Skeletal muscle satellite cell (primary cell): Measurements from ENCODE around the gene CD300LB.

Source experiments
- H3K27me3 ChIP-seq: 2 replicates; pipeline ENCODE4 v1.7.0; 2013; ENCODE audit warnings: low read length; ENCODE audit not compliant: control insufficient read depth, insufficient read depth
- H3K36me3 ChIP-seq: 2 replicates; pipeline ENCODE4 v1.7.0; 2013; ENCODE audit warnings: mild to moderate bottlenecking, control low read depth, low read length; ENCODE audit not compliant: insufficient read depth
- H3K4me1 ChIP-seq: 2 replicates; pipeline ENCODE4 v1.7.0; 2013; ENCODE audit warnings: low read length; ENCODE audit not compliant: control insufficient read depth, insufficient read depth
- H3K4me2 ChIP-seq: 2 replicates; pipeline ENCODE4 v1.7.0; 2013; ENCODE audit warnings: mild to moderate bottlenecking, low read length
- H3K4me3 ChIP-seq: 2 replicates; pipeline ENCODE4 v1.7.0; 2013; ENCODE audit warnings: low read length
- H3K9ac ChIP-seq: 2 replicates; pipeline ENCODE4 v1.7.0; 2013; ENCODE audit warnings: mild to moderate bottlenecking, low read depth, low read length, moderate library complexity
- H3K9me3 ChIP-seq: replicated peaks from 2 replicates; pipeline ENCODE4 v1.7.0; 2013; ENCODE audit warnings: mild to moderate bottlenecking, control low read depth, low read length

Gene CD300LB

DNA sequence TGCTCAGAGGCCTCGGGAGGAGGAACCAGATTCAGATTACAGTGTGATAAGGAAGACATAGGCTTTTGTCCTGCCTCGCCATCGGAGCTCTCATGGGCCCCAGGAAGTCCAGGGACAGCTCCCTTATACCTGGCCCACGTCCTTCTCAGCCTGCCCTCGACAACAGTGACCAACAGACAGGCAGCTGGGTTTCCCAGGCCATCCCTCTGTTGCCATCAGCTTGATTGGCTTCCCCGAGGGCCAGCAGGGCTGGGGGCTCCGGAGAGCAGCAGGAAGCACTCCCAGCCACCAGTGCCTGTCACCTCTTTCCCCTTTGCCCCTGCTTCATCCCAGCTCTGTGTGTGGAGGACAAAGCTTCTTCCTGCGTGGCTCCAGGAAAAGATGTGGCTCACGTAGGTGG lies 47.2 kb downstream of the CD300LB start:
- Histone ChIP-seq H3K4me1 (no peaks in the 10 kb centered on the region), H3K9me3 (no peaks in the 10 kb centered on the region), H3K36me3 (no peaks in the 10 kb centered on the region), H3K9ac (no peak overlapping the region), H3K27me3 (no peaks in the 10 kb centered on the region), H3K4me2 (no peak overlapping the region), H3K4me3 (no peak overlapping the region)

DNA sequence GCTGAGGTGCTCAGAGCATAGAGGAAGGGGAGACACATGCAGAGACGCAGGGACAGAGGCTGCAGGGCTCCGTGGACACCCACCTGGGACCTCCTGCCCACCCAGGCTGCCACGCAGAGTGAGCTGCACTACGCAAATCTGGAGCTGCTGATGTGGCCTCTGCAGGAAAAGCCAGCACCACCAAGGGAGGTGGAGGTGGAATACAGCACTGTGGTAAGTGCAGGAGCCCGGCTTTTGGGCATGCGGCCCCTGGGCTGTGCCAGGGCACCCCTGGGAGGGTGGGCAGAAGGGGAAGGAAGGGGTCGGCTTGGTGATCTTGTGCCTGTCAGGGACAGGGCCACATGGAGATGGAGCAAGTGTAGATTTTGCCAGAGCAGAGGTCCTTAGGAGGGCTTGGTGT lies 49.7 kb downstream of the CD300LB start:
- H3K9ac ChIP-seq: no peak overlapping the region
- no peak overlapping the region for H3K4me2 ChIP-seq
- no peaks in the 10 kb centered on the region for H3K9me3 ChIP-seq
- no peaks in the 10 kb centered on the region for H3K27me3 ChIP-seq
- no peaks in the 10 kb centered on the region for H3K36me3 ChIP-seq
- H3K4me1 ChIP-seq: no peaks in the 10 kb centered on the region
- no peak overlapping the region for H3K4me3 ChIP-seq

DNA sequence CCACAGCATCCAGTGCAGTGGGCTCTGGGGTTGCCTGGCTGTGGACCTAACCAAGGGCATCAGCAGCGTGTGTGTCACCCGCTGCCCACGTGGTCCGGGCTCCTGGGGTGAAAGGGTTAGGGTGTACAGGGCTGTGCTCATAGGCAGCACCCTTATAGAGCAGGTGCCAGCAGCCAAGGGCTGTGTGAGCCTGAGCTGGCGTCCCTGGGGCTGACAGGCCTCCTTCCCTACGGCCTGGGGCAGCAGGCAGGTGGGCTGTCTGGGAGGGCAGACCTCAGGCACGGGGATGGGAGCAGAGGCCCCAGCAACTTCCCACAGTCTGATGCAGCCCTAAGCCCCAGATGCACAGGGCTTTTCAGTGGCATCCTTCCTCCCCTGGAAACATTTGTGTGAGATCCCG lies 51.0 kb downstream of the CD300LB start:
- Histone ChIP-seq H3K9ac (no peak overlapping the region), H3K4me3 (no peak overlapping the region), H3K9me3 (no peaks in the 10 kb centered on the region), H3K27me3 (no peaks in the 10 kb centered on the region), H3K4me2 (no peak overlapping the region), H3K4me1 (no peaks in the 10 kb centered on the region), H3K36me3 (no peaks in the 10 kb centered on the region)

DNA sequence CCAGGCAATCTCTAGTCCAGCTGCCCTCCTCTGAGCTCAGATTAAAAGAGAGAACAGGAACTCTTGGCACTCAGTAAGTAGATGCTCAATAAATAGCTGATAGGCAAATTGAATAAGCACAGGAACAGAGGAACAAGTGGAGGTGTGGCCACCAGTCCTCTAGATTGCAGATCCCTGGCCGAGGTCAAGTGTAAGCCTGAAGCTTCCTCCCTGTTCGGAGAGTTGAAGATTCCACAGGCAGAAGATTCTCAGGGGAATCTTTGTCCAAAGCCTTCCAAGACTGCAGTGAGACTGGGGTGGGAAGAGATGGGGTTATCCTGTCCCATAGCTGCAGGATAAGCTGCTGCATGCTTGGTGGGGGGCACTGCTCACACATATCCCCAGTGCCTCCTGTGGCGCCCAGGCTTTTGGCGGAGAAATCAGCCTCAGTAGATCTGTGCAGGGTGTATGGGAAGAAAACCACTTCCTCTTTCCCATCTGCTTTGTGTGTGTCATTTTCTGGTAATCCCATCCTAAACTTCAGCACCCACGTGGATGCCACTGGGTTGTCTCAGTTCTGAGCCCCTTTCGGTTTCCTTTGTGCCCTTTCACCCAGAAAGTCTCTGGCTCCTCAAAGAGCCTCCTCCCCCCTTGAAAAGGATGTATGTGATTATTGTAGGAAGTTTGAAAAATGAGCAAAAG lies 52.7 kb downstream of the CD300LB start:
- Histone ChIP-seq H3K4me3 (no peak overlapping the region), H3K9ac (no peak overlapping the region), H3K36me3 (no peaks in the 10 kb centered on the region), H3K27me3 (no peaks in the 10 kb centered on the region), H3K4me2 (no peak overlapping the region), H3K9me3 (no peaks in the 10 kb centered on the region), H3K4me1 (no peaks in the 10 kb centered on the region)

DNA sequence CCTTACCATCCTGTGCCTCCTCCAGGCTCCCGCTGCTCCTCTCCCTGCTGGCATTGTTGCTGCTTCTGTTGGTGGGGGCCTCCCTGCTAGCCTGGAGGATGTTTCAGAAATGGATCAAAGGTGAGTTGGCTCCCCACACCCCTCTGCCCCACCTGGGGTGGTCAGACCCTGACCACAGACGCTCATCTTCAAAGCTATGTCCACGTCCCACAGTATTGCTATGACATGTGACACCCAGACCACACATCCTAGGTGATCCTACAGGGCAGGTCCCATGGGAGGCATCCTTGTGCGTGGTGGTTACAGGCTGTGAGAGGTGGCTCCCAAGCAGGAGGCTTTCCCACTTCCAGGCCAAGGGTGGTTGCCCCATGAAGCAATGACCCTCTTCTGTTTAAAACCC lies 53.9 kb downstream of the CD300LB start:
- H3K27me3 ChIP-seq: no peaks in the 10 kb centered on the region
- no peak overlapping the region for H3K9ac ChIP-seq
- no peak overlapping the region for H3K4me3 ChIP-seq
- no peaks in the 10 kb centered on the region for H3K9me3 ChIP-seq
- H3K4me2 ChIP-seq: no peak overlapping the region
- H3K36me3 ChIP-seq: no peaks in the 10 kb centered on the region
- no peaks in the 10 kb centered on the region for H3K4me1 ChIP-seq

DNA sequence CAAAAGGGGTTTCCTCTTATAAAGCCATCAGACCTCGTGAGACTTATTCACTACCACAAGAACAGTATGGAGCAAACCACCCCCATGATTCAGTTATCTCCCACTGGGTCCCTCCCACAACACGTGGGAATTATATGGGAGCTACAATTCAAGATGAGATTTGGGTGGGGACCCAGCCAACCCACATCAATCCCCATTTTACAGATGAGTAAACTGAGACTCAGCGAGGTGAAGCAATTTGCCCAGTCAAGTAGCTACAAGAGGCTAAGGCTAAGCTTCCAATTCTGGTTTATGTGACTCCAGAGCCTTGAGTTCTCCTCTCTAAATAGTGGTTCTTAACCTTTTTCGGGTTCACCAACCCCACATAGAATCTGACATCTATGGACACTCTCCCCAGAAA lies 56.1 kb downstream of the CD300LB start:
- H3K9ac ChIP-seq: no peak overlapping the region
- H3K36me3 ChIP-seq: no peaks in the 10 kb centered on the region
- no peak overlapping the region for H3K4me3 ChIP-seq
- H3K27me3 ChIP-seq: no peaks in the 10 kb centered on the region
- H3K4me2 ChIP-seq: no peak overlapping the region
- H3K4me1 ChIP-seq: no peaks in the 10 kb centered on the region
- H3K9me3 ChIP-seq: no peaks in the 10 kb centered on the region

DNA sequence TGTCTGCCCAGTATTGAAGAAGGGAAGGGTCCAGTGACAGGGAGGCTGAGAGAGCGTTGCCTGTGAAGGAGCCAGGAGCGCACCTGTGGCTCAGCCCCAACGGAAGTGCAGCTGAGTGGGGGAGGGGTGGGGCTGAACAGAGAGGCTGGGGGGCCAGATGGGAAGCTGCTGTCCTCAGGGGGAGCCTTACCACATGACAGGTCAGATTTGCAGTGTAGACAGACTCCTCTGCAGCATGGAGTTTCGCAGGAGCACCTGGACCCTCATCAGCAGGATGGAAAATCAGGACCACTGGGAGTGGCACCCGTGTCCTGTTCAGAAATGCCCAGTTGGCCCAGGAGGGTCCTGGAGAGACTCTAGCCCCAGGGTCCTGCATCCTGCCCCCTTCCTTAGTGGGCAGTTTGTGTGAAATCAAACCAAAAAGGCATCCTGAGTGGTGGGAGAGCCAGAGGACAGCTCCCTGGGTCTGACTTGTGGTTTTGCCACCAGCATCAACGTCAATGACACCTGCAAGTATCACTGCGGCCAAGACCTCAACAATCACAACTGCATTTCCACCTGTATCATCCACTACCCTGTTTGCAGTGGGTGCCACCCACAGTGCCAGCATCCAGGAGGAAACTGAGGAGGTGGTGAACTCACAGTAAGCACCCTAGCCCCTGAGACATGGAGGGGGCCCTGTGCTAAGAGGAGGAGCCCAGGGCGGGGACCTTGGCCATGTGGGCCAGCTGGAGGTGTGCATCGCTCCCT lies 57.1 kb downstream of the CD300LB start:
- H3K9me3 ChIP-seq: no peaks in the 10 kb centered on the region
- H3K4me3 ChIP-seq: no peak overlapping the region
- no peak overlapping the region for H3K9ac ChIP-seq
- no peaks in the 10 kb centered on the region for H3K27me3 ChIP-seq
- H3K4me1 ChIP-seq: no peaks in the 10 kb centered on the region
- no peak overlapping the region for H3K4me2 ChIP-seq
- no peaks in the 10 kb centered on the region for H3K36me3 ChIP-seq

DNA sequence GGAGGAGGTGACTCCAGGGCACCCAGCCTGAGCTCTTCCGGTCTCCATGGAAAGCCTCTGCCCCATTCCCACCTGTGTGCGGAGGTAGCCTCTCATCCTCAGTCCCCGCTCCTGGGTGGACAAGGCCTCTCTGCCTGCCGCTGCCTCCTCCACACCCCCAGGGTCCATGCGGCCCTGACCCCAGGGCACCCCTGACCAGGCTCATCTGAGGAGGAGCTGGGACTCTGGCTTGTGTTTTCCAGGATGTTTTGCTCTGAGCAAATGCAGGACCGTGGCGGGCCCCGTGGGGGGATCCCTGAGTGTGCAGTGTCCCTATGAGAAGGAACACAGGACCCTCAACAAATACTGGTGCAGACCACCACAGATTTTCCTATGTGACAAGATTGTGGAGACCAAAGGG lies 58.0 kb downstream of the CD300LB start:
- H3K9ac ChIP-seq: no peak overlapping the region
- no peaks in the 10 kb centered on the region for H3K36me3 ChIP-seq
- H3K4me1 ChIP-seq: no peaks in the 10 kb centered on the region

DNA sequence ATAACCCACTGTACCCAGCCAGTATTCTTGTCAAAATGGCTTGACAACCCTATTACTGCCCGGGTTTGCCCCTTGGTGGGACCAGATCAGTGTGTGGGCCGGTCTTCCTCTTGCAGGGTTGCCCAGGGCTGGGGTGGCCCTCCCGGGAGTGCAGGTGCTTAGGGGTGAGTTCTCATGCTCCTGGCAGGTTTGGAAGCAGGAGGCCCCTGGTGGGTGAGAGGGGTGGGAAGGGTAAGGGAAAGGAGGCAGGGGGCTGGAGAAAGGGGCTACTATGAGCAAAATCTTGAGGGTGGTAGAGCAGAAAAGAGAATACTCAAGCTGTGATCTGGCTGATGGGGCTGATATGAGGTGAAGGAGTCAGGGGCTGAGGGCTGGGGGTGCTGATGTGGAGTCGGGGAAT lies 58.4 kb downstream of the CD300LB start:
- Histone ChIP-seq H3K4me1 (no peaks in the 10 kb centered on the region), H3K27me3 (no peaks in the 10 kb centered on the region), H3K4me3 (no peak overlapping the region), H3K36me3 (no peaks in the 10 kb centered on the region), H3K4me2 (no peak overlapping the region), H3K9me3 (no peaks in the 10 kb centered on the region), H3K9ac (no peak overlapping the region)

More for the DNA sequence above, 58.0 kb downstream of the CD300LB start:
- H3K4me3 ChIP-seq: no peak overlapping the region
- H3K4me2 ChIP-seq: no peak overlapping the region
- H3K27me3 ChIP-seq: no peaks in the 10 kb centered on the region
- H3K9me3 ChIP-seq: no peaks in the 10 kb centered on the region

DNA sequence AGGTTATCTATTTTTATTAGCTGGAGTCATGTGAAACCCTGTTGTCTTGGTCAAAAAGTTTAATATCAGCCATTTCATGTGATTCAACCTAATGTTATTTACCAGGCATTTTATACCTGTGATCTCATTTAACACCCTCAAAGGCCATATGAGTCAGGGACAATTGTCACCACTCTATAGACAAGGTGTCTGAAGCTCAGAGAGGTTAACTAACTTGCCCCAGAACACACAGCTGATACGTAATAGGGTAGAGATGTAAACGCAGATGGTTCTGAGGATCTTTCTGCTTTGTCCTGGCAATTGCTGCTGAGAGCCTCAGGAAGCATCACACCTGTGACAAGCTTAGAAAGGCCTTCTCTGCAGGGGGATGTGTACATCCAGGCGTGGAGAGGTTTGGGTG lies 59.9 kb downstream of the CD300LB start:
- H3K27me3 ChIP-seq: no peaks in the 10 kb centered on the region
- no peaks in the 10 kb centered on the region for H3K36me3 ChIP-seq
- H3K9me3 ChIP-seq: no peaks in the 10 kb centered on the region
- no peaks in the 10 kb centered on the region for H3K4me1 ChIP-seq
- H3K4me2 ChIP-seq: no peak overlapping the region
- no peak overlapping the region for H3K9ac ChIP-seq
- no peak overlapping the region for H3K4me3 ChIP-seq
